Posterior vena cava (tissue), 2 donors: ENCODE results near the gene IGLL1. TPM values are rescaled to one million over a fixed set of nuclear protein-coding genes. Genes with fewer than 3 reads are reported as not detected.
"Not testable (repeated sequence)": the region's sequence is repeated elsewhere in the genome, so short reads cannot be mapped to it uniquely, and the experiment has no call there.

Source experiments
- DNase-seq: peaks from one replicate; pipeline ENCODE4 v3.0.0-alpha.2; 2020; ENCODE audit warnings: low spot score
- intact Hi-C, 2 donors: fragments of 100-400 bp; cut with DNase I; formaldehyde crosslinking; loops; one replicate each; pipeline versions ENCODE4 v1.14.1 to v1.14.2; 2022 to 2023
- long read RNA-seq, 2 donors: library from polyadenylated mRNA; unstranded; transcript quantifications; one replicate each; pipeline ENCODE4 v2.0.0, GENCODE V29; 2020 to 2021
- total RNA-seq, 2 donors: library from RNA; stranded (reverse); fragmentation: NEBNext Ultra II Directional; extraction: Animal tissue kit (Norgen Biotek cat#: 25700); gene quantifications; one replicate each; pipeline ENCODE4 v1.2.1, GENCODE V29; 2021
- donor health status: DM: yes; HTN: yes; CAD: no.
- donor health status: DM: yes; HTN: yes; CAD: no.

IGLL1 gene
- not detected for total RNA-seq
- long read RNA-seq, donor 1, result 0 reads
- long read RNA-seq, donor 2, result 0 reads

- intact Hi-C loops, result no loop called here
Observed at GRCh38 chr22:23579870-23580575, at the start of gene IGLL1. TSS of gene IGLL1 (minus strand) at chr22:23580290. CDS start at chr22:23580190, 100 bp downstream.

DNA sequence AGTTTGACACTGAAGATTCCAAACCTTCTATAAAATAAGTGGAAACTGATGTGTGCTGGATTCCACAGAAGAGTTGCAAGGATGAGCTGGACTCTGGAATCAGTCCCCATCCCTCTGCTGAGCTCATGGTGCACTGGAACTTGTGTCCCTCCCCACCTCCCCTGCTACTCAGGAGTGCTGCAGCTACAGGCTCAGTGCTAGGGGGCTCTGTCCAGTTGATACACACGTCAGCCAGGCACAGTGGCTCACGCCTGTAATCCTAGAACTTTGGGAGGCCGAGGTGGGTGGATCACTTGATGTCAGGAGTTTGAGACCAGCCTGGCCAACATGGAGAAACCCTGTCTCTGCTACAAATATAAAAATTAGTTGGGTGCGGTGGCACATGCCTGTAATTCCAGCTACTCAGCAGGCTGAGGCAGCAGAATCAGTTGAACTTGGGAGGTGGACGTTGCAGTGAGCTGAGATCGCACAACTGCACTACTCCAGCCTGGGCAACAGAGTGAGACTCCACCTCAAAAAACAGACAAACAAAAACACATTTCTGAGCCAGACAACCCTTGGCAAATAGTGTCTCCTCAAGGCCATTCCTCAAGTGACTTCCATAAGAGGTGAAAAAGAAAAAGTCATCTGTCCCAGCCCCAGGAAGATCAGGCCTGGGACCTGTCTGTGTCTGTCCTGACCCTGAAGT is 48.1 kb upstream of the IGLL1 start:
- intact Hi-C loops, result loop anchor here in 1 of 2 donors (5.0 kb wide), 1 partner anchor 446 kb away; the partner anchor contains the start of gene BCR
- peak; percentile 15 for DNase-seq

More at GRCh38 chr22:23579870-23580575, at the start of gene IGLL1:
- no peak for DNase-seq

DNA sequence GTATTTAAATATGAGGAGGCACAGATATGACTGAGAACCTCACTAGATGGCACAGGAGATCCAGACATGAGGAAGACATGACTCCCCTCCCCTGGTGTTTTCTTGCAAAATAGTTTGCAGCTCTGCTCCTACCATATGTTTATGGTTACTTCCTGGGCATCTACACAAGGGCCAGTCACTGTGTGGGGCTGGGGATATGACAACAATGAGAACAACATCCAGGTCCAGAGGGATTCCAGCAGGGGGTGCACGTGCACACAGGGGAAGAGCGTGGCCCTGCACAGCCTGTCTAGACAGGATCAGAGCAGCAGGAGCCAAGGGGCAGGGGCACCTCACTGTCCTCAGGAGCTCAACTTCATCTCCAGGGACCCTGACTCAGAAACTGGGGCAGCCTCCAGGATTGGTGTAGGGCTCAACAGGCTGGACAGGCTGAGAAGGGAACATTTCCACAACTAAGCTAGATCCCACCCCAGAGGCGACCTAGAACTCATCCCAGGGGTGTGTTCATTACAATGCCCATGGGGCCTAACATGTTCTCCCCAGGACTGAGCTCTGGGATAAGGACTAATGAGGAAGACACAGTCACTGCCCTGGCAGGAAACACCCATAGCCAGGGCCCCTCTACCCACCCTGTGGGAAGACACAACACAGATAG is 47.4 kb upstream of the IGLL1 start:
- DNase-seq, result peak; percentile 74

DNA sequence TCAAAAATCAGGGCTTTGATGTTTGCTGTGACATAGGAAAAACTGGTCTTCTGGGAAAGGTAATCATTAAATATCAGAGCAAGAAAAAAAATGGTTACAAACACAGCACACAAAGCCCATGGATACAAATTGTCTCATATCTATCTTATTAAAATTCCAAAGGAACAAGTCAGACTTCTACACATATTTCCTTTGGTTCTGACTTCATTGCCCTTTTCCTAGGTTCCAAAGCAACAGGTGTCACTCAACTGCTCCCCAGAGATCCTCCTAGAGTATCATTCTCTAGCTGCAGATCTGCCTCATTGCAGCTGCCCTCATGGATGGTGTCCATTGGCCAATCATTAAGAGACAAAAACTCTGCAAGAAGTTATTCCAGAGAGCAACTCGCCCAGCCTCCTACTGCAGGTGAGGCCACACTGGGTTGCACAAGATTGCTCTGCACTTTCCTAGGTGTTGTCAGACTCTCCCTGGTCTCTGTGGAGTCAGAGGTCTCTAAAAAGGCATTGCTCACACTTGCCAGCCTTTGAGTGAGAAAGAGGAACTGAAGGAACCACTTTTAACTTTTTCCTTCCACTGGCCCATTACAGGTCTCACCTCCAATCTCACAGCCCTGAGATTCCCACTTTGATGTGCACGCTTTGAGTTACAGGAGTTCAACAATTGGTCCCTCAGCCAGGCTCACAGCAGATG is 46.3 kb upstream of the IGLL1 start:
- intact Hi-C loops, result loop anchor here in 1 of 2 donors (5.0 kb wide), 1 partner anchor 444 kb away; the partner anchor contains the start of gene BCR

More for the DNA sequence above, 47.4 kb upstream of the IGLL1 start:
- intact Hi-C loops, result loop anchor here in 1 of 2 donors (5.0 kb wide), 1 partner anchor 445 kb away; the partner anchor contains the start of gene BCR

GRCh38 chr22:23622634-23623033 is 42.5 kb upstream of the IGLL1 start:
- intact Hi-C loops, result no loop called here
- no peak for DNase-seq

More for the DNA sequence above, 46.3 kb upstream of the IGLL1 start:
- DNase-seq, result peak; percentile 19

- DNase-seq, intact Hi-C loops: not testable (repeated sequence)
Observed at GRCh38 chr22:23621916-23622315, 41.8 kb upstream of the IGLL1 start.

GRCh38 chr22:23621082-23621780 is 41.1 kb upstream of the IGLL1 start:
- DNase-seq, result no peak
- intact Hi-C loops, result no loop called here

GRCh38 chr22:23613193-23613972 is 33.3 kb upstream of the IGLL1 start:
- DNase-seq, result no peak
- intact Hi-C loops, result no loop called here

GRCh38 chr22:23609983-23610781 is 30.1 kb upstream of the IGLL1 start:
- no peak for DNase-seq
- intact Hi-C loops, result no loop called here

- intact Hi-C loops, result no loop called here
- no peak for DNase-seq
Observed at GRCh38 chr22:23608583-23608982, 28.5 kb upstream of the IGLL1 start.

DNA sequence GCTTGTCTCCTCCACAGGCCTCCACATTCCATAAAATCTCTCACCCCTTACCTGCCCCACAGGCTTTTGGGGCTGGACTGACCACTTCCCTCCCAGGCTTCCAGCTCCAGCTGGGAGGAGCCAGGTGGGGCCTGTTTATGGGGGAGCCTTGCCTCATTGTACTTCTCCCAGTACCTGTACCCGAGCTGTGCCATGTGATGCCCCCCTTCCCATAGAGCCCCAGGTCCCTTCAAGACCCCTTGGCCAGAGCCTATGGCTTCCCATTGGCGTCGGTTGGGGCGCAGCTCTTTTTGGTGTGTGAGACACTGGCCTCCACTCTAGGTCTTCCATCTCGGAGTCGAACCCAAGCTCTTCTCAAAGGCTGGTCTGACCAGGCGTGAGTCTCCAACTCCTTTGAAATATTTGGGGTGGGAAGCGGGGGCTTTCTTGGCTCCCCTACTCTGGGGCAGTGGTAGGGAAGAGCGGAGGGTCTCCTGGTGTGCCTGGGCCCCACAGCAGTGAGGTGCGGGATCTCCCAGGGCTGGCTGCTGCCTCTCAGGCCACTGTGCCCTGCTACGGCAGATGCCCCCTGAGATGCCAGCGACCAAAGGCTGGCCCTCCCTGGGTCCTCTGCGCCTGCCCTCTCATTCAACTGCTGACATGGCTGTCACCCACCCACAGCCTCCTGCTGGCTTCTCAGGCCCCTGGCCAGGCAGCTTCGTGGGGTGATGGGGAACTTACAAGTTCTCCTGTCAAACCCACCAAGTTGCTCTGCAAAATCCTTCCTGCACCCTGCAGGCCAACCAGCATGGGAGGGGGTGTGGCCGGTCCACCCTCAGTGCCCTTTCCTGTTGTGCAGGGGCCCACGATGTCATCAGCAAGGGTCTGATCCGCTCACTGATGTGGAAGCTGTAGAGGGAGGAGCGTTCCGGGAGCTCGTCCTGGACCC is 26.4 kb upstream of the IGLL1 start:
- DNase-seq, result no peak
- intact Hi-C loops, result no loop called here

- intact Hi-C loops, result no loop called here
- no peak for DNase-seq
Observed at GRCh38 chr22:23604939-23605712, 25.0 kb upstream of the IGLL1 start.

DNA sequence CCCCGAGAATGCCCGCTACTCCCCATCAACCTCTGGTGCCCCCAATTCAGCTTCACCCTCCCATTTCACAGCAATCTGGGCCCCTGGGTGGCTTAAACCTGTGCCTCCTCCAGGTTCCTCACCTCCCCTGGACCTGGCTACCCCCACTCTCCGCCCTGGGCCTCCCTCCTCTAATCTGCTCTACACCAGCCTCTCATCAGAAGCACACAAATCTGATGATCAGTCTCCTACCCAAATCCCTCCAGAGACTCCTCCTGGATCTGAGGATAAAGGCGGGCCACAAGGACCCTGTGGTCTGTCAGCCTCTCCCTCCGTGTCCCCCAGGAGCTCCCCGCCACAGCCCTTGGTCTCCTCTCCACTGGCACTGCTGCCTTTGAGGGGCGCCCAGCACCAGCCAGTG is 23.2 kb upstream of the IGLL1 start:
- intact Hi-C loops, result no loop called here
- no peak for DNase-seq

- intact Hi-C loops, result no loop called here
- DNase-seq, result no peak
Observed at GRCh38 chr22:23598805-23599518, 18.9 kb upstream of the IGLL1 start.
